ENCODE measurements around the gene TAL1.
"Not testable (repeated sequence)": the region's sequence is repeated elsewhere in the genome, so short reads cannot be mapped to it uniquely, and the experiment has no call there.

TAL1 gene

GRCh38 chr1:47210666-47211065 lies 21.4 kb downstream of the TAL1 start:
- DNase-seq, result no peak

- DNase-seq, result no peak
These were observed 22.2 kb downstream of the TAL1 start for GRCh38 chr1:47209725-47210325.

DNA sequence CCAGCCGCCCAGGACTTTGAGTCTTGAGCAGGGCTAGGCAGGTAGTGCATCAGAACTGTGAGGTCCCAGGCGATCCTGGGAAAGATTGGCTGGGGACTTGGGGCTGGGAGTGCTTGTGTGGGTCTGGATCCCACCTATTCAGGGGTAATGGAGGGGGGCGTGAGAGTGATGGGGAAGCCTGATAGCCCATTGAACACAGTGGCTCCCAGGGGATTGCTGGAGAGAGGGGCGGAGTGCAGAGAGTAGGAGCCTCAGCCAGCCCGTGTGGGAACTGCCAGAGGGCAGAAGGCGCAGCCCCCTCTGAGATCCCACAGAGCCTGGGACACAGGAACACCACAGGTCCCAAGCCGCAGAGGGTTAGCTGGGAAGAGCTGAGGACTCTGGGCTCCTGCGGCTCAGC lies 22.9 kb downstream of the TAL1 start:
- DNase-seq, result no peak

DNA sequence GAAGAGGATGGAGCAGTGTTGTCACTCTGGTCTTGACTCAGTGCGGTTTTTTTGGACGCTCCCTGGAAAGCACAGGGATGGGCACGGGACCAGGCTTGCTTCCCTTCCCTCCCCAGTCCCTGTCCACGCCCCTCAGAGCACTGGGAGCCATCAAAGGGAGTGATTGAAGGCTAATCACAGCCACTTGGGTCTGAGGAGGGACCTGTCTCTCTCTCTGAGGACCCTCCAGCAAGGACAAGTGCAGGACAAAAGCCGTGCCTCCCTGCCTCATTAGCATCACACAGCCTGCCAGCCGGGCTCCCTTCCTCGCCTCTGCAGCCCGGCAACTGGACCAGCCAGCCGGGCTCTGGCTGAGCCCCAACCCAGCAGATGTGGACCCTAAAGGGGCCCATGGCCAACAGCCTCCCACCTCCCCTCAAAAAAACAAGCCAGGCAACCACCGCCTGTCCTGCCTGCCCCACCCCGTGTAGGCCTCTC lies 23.6 kb downstream of the TAL1 start:
- DNase-seq, result no peak

DNA sequence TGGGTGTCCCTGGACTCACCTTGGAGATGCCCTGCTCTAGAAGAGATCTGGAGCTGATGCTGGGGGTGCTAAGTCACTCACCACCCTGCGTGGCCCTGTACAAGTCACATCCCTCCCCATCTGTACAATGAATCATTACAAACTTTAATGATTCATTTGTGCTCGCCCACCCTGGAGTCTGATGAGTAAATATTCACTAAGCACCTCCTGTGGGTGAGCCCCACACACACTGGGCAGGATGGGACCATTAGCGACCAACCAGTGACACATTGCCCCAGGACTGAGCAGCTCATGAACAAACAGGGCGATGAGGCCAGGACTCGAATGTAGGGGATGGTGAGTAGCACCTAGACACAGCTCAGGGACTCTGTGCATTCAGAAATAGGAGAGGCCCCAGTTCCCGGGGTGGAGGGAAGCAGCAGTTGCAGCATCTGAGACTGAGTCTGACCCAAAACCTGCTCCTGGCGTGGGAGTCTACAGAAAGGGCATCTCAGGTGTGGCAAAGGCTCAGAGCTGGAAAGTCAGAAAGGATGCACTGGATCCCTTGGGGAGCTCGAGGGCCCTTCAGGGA lies 24.1 kb downstream of the TAL1 start:
- no peak for DNase-seq

DNA sequence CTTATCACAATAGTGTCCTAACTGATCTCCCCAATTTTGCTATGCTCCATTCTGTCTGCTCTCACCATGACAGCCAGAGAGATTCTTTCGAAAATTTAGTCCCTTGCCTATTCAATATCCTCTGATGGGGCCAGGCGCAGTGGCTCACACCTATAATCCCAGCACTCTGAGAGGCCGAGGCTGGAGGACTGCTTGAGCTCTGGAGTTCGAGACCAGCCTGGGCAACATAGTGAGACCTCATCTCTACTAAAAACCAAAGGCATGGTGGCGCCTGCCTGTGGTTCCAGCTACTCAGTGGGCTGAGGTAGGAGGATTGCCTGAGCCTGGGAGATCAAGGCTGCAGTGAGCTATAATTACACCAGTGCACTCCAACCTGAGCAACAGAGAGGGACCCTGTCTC lies 26.1 kb downstream of the TAL1 start:
- no peak for DNase-seq

DNA sequence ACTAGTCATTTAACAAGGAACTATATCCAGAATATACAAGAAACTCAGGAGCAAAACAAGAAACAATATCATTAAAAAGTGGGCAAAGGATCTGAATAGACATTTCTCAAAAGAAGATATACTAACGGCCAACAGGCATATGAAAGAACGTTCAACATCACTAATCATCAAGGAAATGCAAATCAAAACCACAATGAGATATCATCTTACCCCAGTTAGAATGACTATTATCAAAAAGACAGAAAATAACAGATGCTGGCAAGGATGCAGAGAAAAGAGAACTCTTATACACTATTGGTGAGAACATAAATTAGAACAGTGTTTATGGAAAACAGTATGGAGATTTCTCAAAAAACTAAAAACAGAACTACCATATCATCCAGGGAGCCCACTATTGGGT lies 28.5 kb downstream of the TAL1 start:
- DNase-seq, result not testable (repeated sequence)

- DNase-seq, result no peak
These were observed 30.8 kb downstream of the TAL1 start for GRCh38 chr1:47201179-47201578.

DNA sequence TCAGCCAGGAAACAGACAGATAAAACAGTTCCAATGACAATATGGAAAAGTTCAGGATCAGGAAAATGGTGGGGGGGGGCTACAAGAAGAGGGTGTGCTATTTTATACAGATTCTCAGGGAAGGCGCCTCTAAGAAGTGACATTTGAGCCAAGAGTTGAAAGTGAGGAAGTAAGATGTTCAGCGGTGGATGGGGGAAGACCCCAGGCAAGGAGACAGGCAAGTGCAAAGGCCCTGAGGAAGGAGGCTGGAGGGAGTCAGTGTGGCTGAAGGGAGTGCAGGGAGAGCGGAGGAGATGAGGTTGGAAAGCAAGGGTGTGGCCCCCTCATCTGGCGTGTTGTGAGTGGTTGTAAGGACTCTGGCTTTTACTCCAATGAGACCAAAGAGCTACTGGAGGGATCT lies 33.8 kb downstream of the TAL1 start:
- DNase-seq, result no peak

GRCh38 chr1:47196622-47197021 lies 35.4 kb downstream of the TAL1 start:
- DNase-seq, result no peak

- DNase-seq, result not testable (repeated sequence)
These were observed 36.0 kb downstream of the TAL1 start for GRCh38 chr1:47195981-47196380.

DNA sequence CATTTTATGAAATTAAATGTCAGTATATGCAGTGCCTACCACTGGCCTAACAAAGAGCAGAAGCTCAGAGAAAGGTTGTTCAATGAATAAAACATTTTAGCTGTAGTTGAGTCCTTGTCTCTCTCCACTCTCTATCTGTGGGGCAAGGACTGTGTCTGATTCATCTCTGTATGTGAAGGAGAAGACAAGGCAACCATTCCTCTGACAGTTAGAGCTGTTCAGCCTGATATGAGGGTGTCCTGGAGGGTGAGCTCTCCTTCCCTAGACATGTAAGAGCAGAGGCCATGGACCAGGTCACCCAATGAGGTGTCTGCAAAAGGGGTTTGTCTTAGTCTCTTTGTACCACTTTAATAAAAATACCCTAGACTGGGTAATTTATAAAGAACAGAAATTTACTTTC lies 37.7 kb downstream of the TAL1 start:
- no peak for DNase-seq

DNA sequence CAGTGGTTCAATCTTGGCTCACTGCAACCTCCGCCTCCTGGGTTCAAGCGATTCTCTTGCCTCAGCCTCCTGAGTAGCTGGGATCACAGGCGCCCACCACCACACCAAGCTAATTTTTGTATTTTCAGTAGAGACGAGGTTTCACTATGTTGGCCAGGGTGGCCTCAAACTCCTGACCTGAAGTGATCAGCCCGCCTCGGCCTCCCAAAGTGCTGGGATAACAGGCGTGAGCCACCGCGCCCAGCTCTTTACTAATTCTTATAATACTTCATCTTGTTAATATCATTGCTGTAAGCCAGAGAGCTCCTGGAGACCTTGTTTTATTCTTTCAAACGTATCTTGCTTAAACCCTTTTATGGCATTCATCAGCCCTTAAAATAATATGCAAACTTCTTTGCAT lies 38.5 kb downstream of the TAL1 start:
- DNase-seq, result not testable (repeated sequence)

- peak; percentile 57 to 61 for DNase-seq
These were observed 39.3 kb downstream of the TAL1 start for GRCh38 chr1:47192458-47193384.

DNA sequence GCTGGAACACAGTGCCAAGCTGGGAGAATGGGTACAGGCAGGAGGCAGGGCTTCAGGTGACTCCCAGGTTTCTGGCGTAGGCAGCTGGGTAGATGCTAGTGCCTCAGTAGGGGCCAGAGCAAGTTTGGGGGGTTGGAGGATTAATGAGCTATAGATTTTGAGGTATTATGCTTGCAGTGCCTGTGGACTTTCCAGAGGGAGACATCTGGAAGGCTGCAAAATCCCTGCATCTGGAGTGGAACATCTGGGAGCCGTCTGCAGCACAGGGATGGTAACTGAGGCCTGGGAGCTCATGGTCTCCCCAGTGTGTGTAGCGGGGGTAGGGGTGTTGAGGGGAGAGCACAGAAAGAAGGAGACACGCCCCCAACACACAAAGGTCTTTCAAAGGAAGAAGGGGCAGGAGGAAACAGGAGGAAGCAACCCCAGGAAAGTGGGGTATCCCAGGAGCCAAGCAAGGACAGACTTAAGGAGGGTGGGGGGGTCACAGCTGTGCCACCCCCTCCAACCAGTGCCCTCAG lies 40.0 kb downstream of the TAL1 start:
- DNase-seq, result no peak

DNA sequence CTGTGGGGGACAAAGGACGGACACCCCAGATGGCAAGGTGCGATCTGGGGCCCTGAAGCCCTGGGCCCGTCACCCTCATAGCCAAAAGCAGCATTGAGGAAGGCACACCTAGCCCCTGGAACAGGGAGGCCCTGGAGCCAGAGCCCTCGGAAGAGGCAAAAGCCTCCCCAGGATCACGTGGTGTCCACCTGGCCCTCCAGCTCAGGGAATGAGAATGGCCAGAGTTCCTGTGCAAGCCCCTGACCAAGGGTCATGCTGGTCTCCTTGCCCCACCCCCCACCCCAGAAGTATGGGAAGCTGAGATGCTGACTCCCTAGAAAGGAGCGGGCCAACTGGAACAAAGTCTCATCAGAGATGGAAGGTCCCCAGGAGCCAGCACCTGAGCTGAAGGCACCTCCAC lies 41.2 kb downstream of the TAL1 start:
- no peak for DNase-seq

DNA sequence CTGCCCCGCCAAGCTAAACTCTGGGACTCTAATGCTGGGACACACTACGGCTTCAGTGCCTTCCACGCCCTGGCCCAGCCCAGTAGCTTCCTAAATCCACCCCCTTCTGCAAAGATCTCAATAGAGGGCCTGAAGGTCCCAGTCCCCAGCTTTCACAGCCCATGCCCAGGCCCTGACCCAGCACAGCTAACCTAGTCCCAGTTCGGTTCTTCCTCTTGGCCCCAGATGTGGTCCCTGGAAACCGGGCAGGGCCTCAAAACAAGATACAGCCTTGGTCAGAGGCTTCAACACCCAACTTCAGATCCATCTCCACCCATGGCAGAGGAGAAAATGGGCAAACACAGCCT lies 41.5 kb downstream of the TAL1 start:
- no peak for DNase-seq

DNA sequence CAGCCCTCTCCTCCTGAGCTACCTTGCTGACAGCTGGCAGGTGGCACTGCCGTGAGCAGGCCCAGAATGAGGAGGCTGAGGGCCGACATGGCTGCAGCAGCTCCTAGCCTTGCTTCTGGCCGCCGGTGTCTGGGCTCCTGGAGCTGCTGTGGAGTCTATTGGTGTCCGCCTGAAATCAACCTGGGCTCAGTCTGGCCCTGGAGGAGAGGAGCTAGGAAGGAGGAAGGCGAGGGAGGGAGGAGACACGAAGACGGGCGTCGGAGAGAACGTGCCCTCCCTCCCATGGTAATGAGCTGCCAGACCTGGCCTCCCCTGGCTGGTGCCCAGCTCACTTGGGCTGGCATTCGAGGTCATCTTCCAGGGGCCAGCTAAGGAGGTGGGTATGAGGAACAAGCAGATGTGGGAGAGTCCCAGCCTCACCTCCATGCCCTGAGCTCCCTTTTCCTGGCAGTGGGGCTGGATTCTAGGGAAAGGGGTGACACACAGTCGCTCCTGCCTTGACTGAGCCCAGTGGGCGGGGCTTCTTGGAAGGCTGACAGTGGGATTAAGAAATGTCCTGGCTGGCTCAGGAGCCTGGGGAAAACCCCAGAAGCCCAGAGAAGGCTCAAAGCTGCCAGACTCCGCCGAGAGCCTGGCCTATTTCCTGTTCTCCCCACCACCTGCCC lies 42.0 kb downstream of the TAL1 start, which contains the start of gene PDZK1IP1:
Gene PDZK1IP1 (minus strand): TSS at position 193 of the 665 bp plus-strand sequence. CDS start 104 bp downstream, at position 89.
- DNase-seq, result no peak

GRCh38 chr1:47188791-47189785 lies 42.9 kb downstream of the TAL1 start:
- no peak for DNase-seq

- DNase-seq, result no peak
These were observed 44.1 kb downstream of the TAL1 start for GRCh38 chr1:47187926-47188250.

DNA sequence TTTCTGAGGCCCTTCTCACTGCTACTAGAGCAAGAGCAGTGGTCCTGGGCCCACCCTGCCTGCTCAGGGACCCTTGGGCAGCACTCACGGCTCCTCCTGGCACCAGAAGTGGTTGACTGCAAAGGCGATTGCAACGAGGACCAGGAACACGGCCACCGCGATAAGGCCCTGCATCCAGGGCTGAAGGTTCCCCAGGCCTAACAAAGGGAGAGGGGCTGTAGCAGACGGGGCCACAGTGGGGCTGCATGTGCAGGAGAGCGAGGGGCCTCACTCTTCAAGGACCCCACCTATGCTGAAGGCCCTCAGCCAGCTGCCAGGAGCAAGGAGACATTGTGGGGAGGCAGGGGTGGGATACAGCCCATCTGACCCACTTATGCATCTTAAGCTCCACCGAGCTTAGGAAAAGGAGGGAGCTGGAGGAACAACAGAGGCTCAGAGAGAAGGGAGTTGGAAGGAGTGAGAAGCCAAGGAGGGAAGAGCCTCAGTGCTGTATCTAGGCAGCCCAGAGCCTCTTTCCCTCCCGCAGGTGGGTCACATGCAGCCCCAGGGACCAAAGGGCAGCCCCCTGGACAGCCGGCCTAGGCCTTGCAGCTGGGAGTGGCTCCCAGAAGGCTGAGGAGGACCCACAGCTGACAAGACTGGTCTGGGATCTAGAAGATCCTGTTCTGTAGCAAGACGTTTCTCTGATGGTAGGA lies 44.6 kb downstream of the TAL1 start:
- DNase-seq, result no peak

All from CD4-positive, alpha-beta T cell treated with Interleukin-4 for 1 hour (primary cell).